MV-4-11 (cell line): ENCODE measurements around the gene FAM81B.
A peak's percentile ranks its signal among the peaks of the same experiment; 100 is the strongest.
"Not testable (repeated sequence)": the region's sequence is repeated elsewhere in the genome, so short reads cannot be mapped to it uniquely, and the experiment has no call there.

Source experiments
- DNase-seq: peaks from one replicate; lab custom pipeline; 2025; lab: John Stamatoyannopoulos, UW

Gene FAM81B, protein sequence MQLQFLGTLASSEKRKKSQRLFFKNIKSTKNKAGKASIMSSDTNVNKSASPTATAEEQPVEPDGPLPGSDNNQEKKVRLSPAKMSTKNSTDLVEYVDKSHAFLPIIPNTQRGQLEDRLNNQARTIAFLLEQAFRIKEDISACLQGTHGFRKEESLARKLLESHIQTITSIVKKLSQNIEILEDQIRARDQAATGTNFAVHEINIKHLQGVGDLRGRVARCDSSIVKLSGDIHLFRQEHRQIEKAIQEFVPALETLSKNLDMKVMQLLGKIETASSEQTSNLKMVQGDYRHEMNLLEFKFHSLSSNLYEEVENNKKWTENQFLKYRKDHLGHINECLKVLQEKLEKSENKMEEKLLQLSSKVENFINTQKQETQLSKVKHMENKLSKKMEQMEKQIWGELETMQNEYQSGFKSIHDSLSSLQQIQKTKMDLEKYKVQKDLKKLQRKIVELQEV

DNA sequence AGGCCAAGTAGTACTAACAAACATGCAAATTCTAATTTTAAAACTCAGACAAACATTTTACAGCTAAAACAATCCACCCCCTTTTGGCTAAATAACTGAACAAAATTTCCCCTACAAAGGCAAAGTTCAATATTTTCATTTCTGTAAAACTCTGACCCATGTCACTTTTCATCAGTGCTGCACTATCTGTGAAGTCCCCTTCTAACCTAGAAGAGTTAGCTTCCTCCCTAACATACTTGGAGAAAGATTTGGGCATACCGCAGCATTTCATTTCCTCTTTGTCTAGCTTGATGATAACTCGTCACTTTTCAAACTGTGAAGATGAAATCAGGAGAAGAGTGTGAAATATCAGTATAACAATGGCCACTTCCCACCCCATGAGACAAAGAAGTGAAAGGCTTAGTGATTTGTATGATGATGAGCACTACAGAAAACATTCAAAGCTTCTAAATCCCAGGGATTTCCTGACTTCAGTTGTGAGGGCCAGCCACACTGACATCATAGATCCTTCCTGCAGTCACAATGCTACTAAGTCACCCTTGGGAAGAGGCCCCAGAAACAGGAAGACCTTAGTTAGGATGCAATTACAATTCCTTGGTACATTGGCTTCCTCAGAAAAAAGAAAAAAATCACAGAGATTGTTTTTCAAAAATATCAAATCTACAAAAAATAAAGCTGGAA is at the start of gene FAM81B:
Gene FAM81B (plus strand): TSS at position 555 of the 681 bp plus-strand sequence. CDS start 24 bp downstream, at position 579.
- peak; percentile 89 for DNase-seq

DNA sequence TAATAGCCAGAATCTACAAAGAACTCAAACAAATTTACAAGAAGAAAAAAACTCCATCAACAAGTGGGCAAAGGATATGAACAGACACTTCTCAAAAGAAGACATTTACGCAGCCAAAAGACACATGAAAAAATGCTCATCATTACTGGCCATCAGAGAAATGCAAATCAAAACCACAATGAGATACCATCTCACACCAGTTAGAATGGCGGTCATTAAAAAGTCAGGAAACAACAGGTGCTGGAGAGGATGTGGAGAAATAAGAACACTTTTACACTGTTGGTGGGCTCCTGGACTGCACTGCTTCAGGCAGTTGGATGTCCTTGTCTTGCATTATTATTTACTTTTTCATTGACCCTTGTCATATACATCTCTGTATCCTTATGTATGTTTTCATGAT is 49.7 kb upstream of the FAM81B start:
- not testable (repeated sequence) for DNase-seq

DNA sequence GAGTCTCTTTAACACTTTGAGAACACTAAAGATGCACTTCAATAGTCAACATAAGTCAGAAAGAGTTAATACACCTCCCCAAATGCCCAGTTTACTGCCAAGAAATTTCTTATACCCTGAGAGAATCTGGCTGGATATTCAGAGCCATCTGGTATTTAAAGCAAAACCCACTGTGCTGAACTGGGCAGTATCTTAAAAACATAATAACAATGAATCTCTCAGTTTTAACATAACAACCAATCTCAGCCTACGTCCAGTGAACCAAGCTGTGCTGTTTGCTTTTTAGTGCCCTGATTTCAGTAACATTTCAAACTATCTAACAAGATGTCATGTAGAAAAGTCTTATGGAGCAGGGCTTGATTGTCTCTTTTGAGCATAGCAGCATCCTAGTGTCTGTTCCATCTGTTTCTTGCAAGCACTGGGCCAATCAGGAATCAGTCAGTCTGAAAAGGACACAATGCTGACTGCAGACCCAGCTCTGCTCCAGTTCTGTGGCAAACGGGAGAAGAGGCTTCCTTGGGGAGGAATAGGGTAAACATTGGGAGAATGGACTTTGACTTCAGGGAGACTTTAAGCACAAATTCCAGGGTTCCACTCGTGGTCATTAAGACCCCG is 43.6 kb upstream of the FAM81B start:
- DNase-seq: no peak

DNA sequence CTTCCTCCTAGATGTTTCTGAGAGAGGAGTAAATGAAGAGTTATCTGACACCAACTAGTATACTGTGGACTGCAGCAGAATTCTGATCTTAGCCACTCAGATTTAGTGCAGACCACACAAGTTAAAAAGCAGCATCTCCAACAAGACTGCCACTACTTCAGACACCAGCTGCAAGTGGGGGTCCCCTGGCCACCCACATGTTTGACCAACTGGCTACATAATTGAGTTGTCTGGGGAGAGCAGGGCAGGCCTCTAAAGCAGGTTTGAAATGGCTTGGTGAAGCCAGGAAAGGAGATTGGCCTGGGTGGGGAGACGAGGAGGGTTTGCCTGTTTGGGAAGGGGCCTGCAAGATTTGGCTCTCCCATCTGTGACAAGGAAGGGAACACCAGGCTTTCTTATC is 40.5 kb upstream of the FAM81B start:
- DNase-seq: no peak

DNA sequence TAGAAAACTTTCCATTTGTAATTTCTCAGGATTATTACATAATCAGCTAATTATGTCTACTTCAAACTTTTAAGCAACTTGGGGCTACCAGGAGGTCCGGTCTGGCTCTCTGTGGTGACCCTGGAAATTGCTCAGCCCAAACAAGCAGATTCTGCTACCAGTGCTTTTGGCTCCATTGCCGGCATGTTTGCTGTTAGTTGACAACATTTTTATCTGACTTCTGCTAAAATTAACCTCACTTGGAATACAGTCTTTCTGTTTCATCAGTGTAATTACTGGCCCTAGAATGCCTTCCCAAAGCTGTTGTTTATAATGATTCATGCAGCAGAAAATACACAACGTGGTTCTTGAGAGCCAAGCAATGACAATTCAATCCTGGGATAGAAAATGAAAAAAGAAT is 38.5 kb upstream of the FAM81B start:
- no peak for DNase-seq

DNA sequence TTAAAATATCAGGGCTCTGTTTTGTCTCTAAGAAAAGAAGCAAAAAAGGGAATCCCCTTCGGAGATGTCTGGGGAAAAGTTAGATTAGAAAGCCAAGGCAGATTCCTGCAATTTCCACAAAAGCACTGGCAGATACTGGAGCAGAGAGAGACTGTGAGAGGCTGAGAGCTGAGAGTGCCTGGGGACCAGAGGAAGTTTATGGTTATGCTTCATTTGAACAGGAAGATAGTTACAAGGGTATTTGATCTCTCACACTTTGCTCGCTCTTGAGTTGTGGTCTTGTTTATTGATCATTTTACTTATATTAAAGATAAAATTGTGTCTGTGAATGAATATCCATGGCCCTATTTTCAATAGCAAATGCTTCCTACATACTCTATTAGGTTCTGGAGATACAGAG is 32.8 kb upstream of the FAM81B start:
- no peak for DNase-seq

DNA sequence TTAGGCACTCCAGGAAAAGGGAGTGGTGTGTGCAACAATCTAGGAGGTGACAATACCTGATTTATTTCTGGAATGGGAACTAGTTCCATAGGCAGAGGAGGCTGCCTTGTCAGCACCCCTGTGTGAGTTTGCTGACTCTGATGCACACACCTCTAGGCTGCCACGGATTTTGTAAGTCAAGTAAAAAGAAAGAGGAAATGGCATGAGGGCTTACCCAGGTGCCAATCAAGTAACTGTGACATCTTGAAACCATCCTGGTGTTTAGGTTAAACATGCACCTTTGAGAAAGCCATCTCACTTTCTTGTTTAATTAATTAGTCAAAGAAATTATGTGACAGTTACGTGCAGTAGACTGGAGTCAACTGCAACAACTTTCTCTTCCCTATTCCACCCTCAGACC is 32.3 kb upstream of the FAM81B start:
- no peak for DNase-seq

DNA sequence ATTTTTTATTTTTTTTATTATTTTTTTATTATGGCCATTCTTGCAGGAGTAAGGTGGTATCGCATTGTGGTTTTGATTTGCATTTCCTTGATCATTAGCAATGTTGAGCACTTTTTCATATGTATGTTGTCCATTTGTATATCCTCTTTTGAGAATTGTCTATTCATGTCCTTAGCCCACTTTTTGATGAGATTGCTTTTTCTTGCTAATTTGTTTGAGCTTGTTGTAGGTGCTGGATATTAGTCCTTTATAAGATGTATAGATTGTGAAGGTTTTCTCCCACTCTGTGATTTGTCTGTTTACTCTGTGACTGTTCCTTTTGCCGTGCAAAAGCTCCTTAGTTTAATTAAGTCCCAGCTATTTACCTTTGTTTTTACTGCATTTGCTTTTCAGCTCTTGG is 30.5 kb upstream of the FAM81B start:
- DNase-seq: not testable (repeated sequence)

DNA sequence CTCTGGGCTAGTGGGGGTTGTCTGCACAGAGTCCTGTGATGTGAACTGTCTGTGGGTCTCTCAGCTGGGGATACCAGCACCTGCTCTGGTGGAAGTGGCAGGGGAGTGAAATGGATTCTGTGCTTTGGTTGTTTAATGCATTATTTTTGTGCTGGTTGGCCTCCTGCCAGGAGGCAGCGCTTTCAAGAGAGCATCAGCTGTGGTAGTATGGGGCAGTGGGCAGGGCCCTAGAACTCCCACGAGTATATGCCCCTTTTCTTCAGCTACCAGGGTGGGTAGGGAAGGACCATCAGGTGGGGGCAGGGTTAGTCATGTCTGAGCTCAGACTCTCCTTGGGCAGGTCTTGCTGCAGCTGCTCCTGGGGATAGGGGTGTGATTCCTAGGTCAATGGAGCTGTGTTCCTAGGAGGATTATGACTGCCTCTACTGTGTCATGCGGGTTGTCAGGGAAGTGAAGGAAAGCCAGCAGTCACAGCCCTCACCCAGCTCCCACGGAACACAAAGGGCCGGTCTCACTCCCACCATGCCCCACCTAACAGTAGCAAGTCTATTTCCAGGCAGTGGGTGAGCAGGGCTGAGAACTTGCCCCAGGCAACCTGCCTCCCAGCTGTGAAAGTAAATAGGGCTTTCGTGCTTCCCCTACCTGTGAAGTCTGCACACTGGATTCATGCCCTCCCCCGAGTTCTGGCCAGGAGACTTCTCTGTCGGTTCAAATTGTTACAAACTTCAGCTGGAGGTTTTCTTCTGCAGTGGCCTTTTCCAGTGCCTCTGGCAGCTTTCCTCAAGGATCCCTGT is 25.7 kb upstream of the FAM81B start:
- DNase-seq: no peak

DNA sequence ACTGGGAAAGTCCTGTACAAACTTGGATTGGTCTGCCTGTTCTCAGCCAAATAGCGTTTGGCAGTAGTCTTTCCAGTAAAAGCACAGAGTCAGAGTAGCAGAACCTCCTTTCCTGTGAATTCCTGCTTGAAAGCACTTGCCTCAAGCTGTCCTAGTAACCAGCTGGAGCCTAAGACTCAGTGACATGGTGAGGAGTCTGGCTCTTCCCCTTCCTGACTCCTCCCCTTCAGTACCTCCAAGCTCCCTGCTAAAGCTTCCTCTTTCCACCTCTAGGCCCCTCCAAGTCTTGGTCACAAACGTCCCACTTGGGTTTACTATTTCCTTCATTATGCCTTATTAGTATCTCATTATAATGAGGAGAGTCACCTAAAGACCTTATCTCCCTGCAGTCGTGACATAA is 21.4 kb upstream of the FAM81B start:
- peak; percentile 77 for DNase-seq

DNA sequence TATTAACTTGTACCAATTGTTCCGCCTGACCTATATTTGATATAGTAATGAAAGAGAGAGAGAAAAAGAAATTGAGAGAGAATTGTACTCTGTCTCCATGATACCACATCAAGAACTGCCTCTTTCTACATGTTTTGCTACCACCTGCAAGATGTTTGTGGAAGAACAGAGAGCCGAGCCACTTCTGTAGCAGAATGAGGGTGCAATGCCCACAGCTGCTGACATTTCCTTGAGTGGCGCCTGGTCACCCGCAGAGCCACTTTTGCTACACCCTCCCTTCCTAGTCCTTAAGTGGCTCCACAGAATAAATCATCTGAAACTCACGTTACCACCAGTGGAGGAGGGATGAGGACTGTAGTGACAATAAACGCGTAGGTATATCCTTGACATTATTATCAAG is 17.1 kb upstream of the FAM81B start:
- DNase-seq: no peak

DNA sequence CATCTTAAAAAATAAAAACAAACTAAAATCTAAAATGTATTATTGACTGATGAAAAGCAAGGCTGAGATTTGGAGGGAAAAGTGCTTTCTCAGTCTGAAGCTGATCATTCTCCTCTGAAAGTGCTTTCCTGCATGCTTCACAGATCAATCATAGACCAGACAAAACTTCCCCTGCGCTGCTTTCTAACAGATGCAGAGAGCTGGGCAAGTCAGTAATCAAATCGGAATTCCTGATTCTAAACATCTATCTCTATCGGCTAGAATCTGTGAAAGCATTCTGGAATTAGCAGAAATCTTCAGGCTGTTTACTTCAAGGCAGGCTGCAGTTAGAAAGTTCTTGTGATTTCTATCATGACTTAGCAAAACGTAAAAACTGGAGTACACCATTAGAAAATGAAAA is 15.6 kb upstream of the FAM81B start:
- DNase-seq: no peak

DNA sequence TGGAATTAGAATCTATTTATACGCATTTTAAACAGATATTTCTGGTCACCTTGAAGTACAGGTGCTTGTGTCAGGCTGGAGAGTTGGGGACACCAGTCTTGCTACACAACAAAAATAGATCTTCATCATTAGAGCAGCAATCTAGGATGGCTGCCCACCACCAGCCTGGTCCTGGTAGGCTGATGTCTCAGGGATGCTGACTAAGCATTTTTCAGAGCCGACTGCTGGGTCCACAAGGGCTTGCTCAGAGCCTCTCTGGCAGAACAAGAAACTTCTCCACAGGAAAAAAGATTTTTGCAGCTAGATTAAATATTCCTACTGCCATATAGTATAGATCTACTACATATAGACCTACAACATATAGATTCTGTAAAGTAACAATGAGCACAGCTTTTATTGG is 12.0 kb upstream of the FAM81B start:
- DNase-seq: no peak

DNA sequence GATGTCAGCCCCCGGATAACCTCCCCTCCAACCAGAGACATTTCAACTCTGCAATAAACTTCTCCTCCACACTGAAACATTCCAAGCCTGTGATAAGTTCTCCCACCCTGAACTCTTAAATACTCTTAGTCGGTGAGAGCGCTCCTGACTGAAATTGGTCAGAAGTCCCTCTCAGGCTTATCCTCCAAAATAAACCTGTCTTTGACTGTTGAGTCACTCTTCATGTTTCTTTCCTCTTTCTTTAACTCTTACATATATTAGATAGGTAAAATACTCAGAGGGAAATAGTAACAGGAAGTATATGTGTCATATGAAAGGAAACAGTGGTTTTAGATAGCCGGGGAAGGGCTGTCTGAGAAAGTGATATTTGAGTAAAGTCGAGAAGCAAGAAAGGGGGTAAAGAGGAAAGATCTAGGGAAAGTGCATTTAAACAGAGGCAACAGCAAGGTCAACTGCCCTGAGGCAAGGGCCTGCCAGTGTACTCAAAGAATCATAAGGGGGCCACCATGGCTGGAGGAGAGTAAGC is 11.0 kb upstream of the FAM81B start:
- DNase-seq: no peak

DNA sequence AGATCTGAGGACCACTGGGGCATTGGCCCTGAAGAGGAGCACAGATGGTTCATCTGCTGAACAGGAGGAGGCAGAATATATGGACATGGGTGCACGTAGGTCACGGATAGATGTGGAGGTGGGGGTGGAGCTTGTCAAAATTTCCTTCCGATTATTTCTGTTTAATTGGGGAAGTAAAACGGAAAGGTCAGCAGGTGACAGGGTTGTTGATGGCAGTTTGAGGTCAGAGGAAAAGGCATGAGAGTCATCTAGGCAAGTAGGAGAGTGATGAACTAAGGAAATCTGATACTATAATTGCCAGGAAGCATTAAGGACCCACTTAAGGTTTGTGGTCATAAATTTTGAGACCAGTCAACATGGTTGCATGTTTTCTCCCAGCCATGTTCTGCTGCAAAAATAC is 8.4 kb upstream of the FAM81B start:
- DNase-seq: peak; percentile 38

DNA sequence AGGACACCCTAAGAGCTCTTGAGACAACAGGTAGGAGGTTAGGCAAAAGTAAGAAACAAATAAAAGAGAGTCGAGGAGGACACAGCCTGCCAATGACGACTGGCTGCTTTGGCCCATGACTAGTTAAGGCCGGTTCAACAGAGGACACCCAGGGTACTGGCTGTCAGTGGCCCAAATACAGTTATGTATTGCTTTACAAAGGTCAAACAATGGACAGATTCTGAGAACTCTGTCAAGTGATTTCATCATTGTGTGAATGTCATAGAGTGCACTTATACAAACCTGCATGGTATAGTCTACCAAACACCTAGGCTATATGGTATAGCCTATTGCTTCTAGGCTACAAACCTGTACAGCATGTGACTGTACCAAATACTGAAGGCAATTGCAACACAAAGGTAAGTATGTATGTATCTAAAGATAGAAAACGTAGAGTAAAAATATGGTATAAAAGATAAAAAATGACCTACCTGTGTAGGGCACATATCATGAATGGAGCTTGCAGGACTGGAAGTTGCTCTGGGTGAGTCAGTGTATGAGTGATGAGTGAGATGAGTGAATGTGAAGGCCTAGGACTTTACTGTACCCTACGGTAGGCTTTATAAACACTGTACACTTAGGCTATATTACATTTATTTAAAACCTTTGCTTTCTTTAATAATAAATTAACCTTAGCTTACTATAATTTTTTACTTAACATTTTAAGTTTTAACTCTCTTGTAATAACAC is 6.5 kb upstream of the FAM81B start:
- DNase-seq: no peak

DNA sequence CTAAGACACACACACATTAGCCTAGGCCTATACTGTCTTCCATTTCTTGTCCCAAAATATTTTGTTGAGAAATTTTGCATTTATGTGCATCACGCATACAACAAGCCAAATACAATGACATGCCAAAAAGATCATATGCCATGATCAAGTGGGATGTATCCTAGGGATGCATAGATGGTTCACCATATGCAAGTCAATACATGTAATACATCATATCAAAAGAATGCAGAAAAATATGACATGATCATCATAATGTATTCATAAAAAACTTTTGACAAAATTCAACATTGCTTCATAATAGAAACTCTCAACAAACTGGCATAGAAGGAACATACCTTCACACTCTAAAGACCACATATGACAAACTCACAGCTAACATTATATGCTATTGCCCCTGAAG is 5.8 kb upstream of the FAM81B start:
- no peak for DNase-seq

DNA sequence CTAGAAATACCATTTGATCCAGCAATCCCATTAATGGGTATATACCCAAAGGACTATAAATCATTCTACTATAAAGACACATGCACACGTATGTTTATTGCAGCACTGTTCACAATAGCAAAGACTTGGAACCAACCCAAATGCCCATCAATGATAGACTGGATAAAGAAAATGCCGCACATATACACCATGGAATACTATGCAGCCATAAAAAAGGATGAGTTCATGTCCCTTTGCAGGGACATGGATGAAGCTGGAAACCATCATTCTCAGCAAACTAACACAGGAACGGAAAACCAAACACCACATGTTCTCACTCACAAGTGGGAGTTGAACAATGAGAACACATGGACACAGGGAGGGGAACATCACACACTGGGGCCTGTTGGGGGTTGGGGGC is 799 bp downstream of the FAM81B start:
- DNase-seq: not testable (repeated sequence)

DNA sequence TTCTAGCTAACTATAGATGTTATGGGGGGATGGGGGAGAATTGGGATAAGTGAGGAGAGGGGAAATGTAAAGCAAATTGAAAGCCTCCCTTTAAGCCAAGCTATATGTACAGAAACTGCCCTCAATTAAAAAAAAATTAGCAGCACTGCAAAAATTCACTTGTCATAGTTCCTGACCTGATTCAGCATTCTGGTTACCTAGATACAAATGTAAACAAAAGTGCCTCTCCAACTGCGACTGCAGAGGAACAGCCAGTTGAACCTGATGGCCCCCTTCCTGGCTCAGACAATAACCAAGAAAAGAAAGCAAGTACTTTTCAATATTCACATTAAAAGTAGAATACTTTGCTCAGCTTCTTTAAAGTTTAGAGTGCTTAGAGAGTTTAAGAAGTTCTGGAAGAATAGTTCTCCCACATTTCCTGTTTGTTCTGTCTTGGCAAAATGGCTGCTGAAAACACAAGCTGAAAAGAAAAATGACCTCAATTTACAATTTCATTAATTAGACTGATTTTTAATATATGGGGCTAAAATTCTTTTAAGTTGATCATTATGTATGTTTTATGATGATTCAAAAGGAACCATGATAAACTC is 1.5 kb downstream of the FAM81B start:
- DNase-seq: peak; percentile 13

DNA sequence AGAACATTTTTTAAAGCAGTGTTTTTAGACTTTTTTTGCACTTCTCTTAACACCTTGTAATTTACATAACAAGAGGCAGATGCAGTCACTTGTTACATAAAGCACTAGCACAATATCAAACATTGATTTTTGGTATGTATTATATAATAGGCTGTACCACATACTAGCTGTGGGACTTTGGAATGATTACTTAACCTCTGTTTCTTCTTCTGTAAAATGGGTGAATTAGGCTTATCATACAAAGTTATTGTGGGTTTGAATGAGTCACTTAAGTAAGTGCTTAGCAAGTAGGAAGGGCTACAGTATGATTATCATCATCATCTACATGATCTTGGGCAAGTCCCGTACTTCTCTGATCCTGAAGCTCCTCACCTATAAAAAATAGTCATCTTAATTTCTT is 2.1 kb downstream of the FAM81B start:
- DNase-seq: peak; percentile 4

DNA sequence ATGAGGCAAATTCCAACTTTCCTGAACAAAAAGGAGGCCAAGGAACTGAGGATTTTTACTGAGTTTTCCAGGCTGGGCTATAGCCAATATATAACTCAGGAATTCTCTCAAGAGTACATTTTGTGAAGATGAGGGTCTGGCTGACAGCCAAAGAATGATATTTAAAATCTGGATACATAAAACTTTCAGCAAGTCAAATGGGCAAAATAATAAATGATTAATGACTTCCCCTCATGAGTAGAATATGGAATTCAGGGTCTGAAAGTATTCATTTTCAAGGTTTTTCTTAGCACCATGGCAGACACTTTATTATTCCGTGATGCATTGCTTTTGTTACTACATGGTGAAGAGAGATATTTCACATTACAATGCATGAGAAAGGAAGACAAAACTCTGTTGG is 7.8 kb downstream of the FAM81B start:
- DNase-seq: no peak
